A673 (cell line): ENCODE measurements around the gene RAB1B.

ENCODE experiments used
- EZH2 ChIP-seq: fragments of 200-600 bp; sonication (generic); IDR thresholded peaks from 2 replicates; pipeline ENCODE4 v1.6.1; 2017; ENCODE audit warnings: borderline replicate concordance, low read depth, mild to moderate bottlenecking, mixed read lengths, antibody characterized with exemption, low read length; ENCODE audit not compliant: poor library complexity, severe bottlenecking
- TF ChIP-seq, protein P1 (sequence below): fragments of 300-800, 200-600 bp; sonication (generic); conservative IDR thresholded peaks from 2 replicates; pipeline ENCODE4 v1.5.1; 2017; ENCODE audit warnings: low read depth, mild to moderate bottlenecking, antibody characterized with exemption, low read length, moderate library complexity, mixed read lengths

- TF ChIP-seq, protein P1, sequence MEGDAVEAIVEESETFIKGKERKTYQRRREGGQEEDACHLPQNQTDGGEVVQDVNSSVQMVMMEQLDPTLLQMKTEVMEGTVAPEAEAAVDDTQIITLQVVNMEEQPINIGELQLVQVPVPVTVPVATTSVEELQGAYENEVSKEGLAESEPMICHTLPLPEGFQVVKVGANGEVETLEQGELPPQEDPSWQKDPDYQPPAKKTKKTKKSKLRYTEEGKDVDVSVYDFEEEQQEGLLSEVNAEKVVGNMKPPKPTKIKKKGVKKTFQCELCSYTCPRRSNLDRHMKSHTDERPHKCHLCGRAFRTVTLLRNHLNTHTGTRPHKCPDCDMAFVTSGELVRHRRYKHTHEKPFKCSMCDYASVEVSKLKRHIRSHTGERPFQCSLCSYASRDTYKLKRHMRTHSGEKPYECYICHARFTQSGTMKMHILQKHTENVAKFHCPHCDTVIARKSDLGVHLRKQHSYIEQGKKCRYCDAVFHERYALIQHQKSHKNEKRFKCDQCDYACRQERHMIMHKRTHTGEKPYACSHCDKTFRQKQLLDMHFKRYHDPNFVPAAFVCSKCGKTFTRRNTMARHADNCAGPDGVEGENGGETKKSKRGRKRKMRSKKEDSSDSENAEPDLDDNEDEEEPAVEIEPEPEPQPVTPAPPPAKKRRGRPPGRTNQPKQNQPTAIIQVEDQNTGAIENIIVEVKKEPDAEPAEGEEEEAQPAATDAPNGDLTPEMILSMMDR, result no peak
- no peak for TF ChIP-seq EZH2
Measured at GRCh38 chr11:66287211-66287888, 18.9 kb downstream of the RAB1B start.
